HCT116 (cell line): Measurements from ENCODE around the gene MMS19. TPM values are rescaled to one million over a fixed set of nuclear protein-coding genes. Genes with fewer than 3 reads are reported as not detected.

Experiments used
- ATAC-seq: fragments of 200-7000 bp; cut with Tn5 transposase; 2 replicates; pipeline ENCODE4 v1.9.1; 2020; ENCODE audit warnings: mild to moderate bottlenecking, moderate library complexity
- BruUV-seq: library from RNA; stranded (reverse); fragments of 400-500 nt; replicated peaks from 2 replicates; lab custom pipeline; 2021; lab: Mats Ljungman, UMichigan
- CTCF ChIA-PET: fragments of 300-600 bp; sonication (Branson Sonifier 250); formaldehyde crosslinking; loops from one replicate; lab custom pipeline; 2021; ENCODE audit warnings: antibody characterized with exemption; lab: Charles Lee
- POLR2A ChIA-PET: fragments of 300-600, 350-600 bp; sonication (Branson Sonifier 250); formaldehyde crosslinking; loops from one replicate; lab custom pipeline; 2021; ENCODE audit warnings: antibody characterized with exemption; lab: Charles Lee
- RAD21 ChIA-PET, 2 experiments: fragments of 300-600 bp; sonication (Branson Sonifier 250); formaldehyde crosslinking; loops; one replicate each; lab custom pipeline; 2023; ENCODE audit warnings: low total read pairs in 2 of 2; ENCODE audit not compliant: uncharacterized antibody in 2 of 2, unreplicated experiment in 2 of 2, low non-redundant PET in 1 of 2; lab: Charles Lee
- DNase-seq: peaks from one replicate; pipeline ENCODE4 v3.0.0-alpha.2; 2010; ENCODE audit warnings: low read depth, low spot score
- H2AFZ ChIP-seq: fragments of 200-600 bp; shearing (Covaris generic), sonication (generic); 2 replicates; pipeline ENCODE4 v1.6.1; 2017; ENCODE audit warnings: low read depth, mixed run types, mixed read lengths, antibody characterized with exemption, low read length; ENCODE audit not compliant: poor library complexity, severe bottlenecking
- H3K27ac ChIP-seq: 2 replicates; pipeline ENCODE4 v1.5.1; 2012; ENCODE audit warnings: low read depth, low read length
- H3K27me3 ChIP-seq: fragments of 200-600 bp; sonication (generic); 2 replicates; pipeline ENCODE4 v1.6.1; 2016; ENCODE audit warnings: mixed run types, low read length, mixed read lengths; ENCODE audit not compliant: insufficient read depth
- H3K36me3 ChIP-seq, 2 experiments: fragments of 200-500 bp in 1 of 2; fragments of 200-600 bp in 1 of 2; sonication (Bioruptor generic) in 1 of 2; sonication (generic) in 1 of 2; 2 replicates each; pipeline versions ENCODE4 v1.5.1 to v1.6.1; 2014 to 2016; ENCODE audit warnings: low read length in 2 of 2, inconsistent platforms in 1 of 2, mixed read lengths in 1 of 2, mixed run types in 1 of 2; ENCODE audit not compliant: insufficient read depth in 2 of 2, control insufficient read depth in 1 of 2
- H3K4me1 ChIP-seq, 2 experiments: fragments of 200-600 bp in 1 of 2; sonication (generic) in 1 of 2; 2 replicates each; pipeline versions ENCODE4 v1.5.1 to v1.6.1; 2012 to 2017; ENCODE audit warnings: low read length in 2 of 2, inconsistent platforms in 1 of 2, mild to moderate bottlenecking in 1 of 2, mixed read lengths in 1 of 2, mixed run types in 1 of 2, moderate library complexity in 1 of 2; ENCODE audit not compliant: insufficient read depth in 2 of 2, control insufficient read depth in 1 of 2
- H3K4me2 ChIP-seq: fragments of 200-600 bp; sonication (generic); 2 replicates; pipeline ENCODE4 v1.6.1; 2017; ENCODE audit warnings: mixed run types, low read length, mixed read lengths
- H3K4me3 ChIP-seq, 2 experiments: fragments of 200-600 bp in 1 of 2; sonication (generic) in 1 of 2; replicated peaks in 1 of 2; 2 replicates each; pipeline ENCODE4 v1.5.1; 2011 to 2016; ENCODE audit warnings: low read length in 2 of 2, control low read depth in 1 of 2, low read depth in 1 of 2, mild to moderate bottlenecking in 1 of 2, mixed read lengths in 1 of 2, mixed run types in 1 of 2
- H3K79me2 ChIP-seq: fragments of 200-600 bp; sonication (generic); 2 replicates; pipeline ENCODE4 v1.6.1; 2017; ENCODE audit warnings: mild to moderate bottlenecking, mixed run types, low read length, moderate library complexity, mixed read lengths; ENCODE audit not compliant: insufficient read depth
- H3K9ac ChIP-seq: fragments of 200-600 bp; sonication (generic); 2 replicates; pipeline ENCODE4 v1.6.1; 2016; ENCODE audit warnings: low read length, mixed read lengths
- H3K9me2 ChIP-seq: fragments of 200-600 bp; sonication (generic), shearing (Covaris generic); 2 replicates; pipeline ENCODE4 v1.6.1; 2017; ENCODE audit warnings: mixed run types, mild to moderate bottlenecking, moderate library complexity; ENCODE audit not compliant: insufficient read depth
- H3K9me3 ChIP-seq, 2 experiments: fragments of 200-500 bp in 1 of 2; fragments of 200-600 bp in 1 of 2; sonication (Bioruptor generic) in 1 of 2; sonication (generic) in 1 of 2; 2 replicates each; pipeline ENCODE4 v1.6.1; 2014 to 2017; ENCODE audit warnings: low read length in 2 of 2, mixed read lengths in 2 of 2, inconsistent platforms in 1 of 2, low read depth in 1 of 2, mild to moderate bottlenecking in 1 of 2, mixed run types in 1 of 2, moderate library complexity in 1 of 2; ENCODE audit not compliant: control insufficient read depth in 1 of 2, insufficient read depth in 1 of 2
- H4K20me1 ChIP-seq: fragments of 200-600 bp; sonication (generic), shearing (Covaris generic); 2 replicates; pipeline ENCODE4 v1.6.1; 2017; ENCODE audit warnings: mixed run types, mild to moderate bottlenecking, moderate library complexity; ENCODE audit not compliant: insufficient read depth
- ATF3 ChIP-seq: IDR thresholded peaks from 2 replicates; pipeline ENCODE4 v1.6.1; 2012
- CBX3 ChIP-seq: IDR thresholded peaks from 2 replicates; pipeline ENCODE4 v1.6.1; 2012; ENCODE audit warnings: low read depth
- CEBPB ChIP-seq: IDR thresholded peaks from 2 replicates; pipeline ENCODE4 v1.6.1; 2012; ENCODE audit warnings: low read depth
- EGR1 ChIP-seq: IDR thresholded peaks from 2 replicates; pipeline ENCODE4 v1.6.1; 2012; ENCODE audit warnings: low read depth
- ELF1 ChIP-seq: IDR thresholded peaks from 2 replicates; pipeline ENCODE4 v1.6.1; 2012; ENCODE audit warnings: low read depth, borderline replicate concordance
- EZH2 ChIP-seq: fragments of 200-600 bp; sonication (generic); IDR thresholded peaks from 2 replicates; pipeline ENCODE4 v1.6.1; 2017; ENCODE audit warnings: antibody characterized with exemption, mixed run types
- FOSL1 ChIP-seq: IDR thresholded peaks from 2 replicates; pipeline ENCODE4 v1.6.1; 2012; ENCODE audit warnings: low read depth
- POLR2A ChIP-seq: IDR thresholded peaks from 2 replicates; pipeline ENCODE4 v1.7.0; 2011; ENCODE audit warnings: borderline replicate concordance; ENCODE audit not compliant: insufficient read depth, insufficient read length; ENCODE audit errors: extremely low read depth
- POLR2AphosphoS5 ChIP-seq: IDR thresholded peaks from 2 replicates; pipeline ENCODE4 v1.6.1; 2011; ENCODE audit warnings: mild to moderate bottlenecking, low read depth, low read length, moderate library complexity
- SRF ChIP-seq: IDR thresholded peaks from 2 replicates; pipeline ENCODE4 v1.6.1; 2012; ENCODE audit warnings: low read depth
- TCF7L2 ChIP-seq: IDR thresholded peaks from 2 replicates; pipeline ENCODE4 v1.7.0; 2011; ENCODE audit warnings: borderline replicate concordance, inconsistent platforms; ENCODE audit not compliant: insufficient read depth, insufficient read length; ENCODE audit errors: extremely low read depth
- YY1 ChIP-seq: IDR thresholded peaks from 2 replicates; pipeline ENCODE4 v1.6.1; 2011; ENCODE audit warnings: low read length, low read depth, moderate library complexity, mild to moderate bottlenecking; ENCODE audit not compliant: insufficient replicate concordance; ENCODE audit errors: extremely low read depth
- ZBTB33 ChIP-seq: IDR thresholded peaks from 2 replicates; pipeline ENCODE4 v1.6.1; 2011; ENCODE audit warnings: mild to moderate bottlenecking, low read length, moderate library complexity; ENCODE audit not compliant: insufficient replicate concordance; ENCODE audit errors: extremely low read depth
- ZNF274 ChIP-seq: fragments of 200-500 bp; sonication (Bioruptor generic); IDR thresholded peaks from 2 replicates; pipeline ENCODE4 v1.6.1; 2014; ENCODE audit warnings: mild to moderate bottlenecking, low read depth, low read length, inconsistent platforms
- intact Hi-C: fragments of 100-400 bp; cut with micrococcal nuclease; formaldehyde crosslinking; loops from 2 replicates; pipeline ENCODE4 v1.10.0; 2022
- total RNA-seq: library from RNA; stranded (reverse); gene quantifications from one replicate; pipeline ENCODE4 v1.2.1, GENCODE V29; 2021; ENCODE audit not compliant: unreplicated experiment
- TF ChIP-seq, protein P1 (sequence below): IDR thresholded peaks from 2 replicates; pipeline ENCODE4 v1.6.1; 2012

MMS19 gene
- total RNA-seq, 1 experiment from 2014 or later, result 101 TPM

DNA sequence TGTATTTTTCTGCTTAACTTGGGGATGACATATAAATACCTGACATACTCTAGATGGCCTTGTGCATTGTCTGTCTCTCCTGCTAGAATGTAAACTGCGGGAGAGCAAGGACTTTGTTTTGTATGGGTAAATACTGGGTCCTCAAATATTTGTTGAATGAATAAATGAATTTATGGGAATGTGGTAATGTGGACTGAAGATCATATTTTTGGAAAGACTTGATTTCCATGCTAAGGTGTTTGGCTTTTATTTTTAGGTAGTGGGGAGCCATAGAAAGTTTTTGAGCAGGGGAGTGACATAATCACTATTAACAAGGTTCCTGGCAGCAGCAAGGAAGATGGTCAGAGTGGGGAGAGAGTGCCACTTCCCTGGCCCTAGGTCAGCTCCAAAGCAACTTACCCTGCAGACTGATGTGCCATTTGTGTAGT is 27.5 kb upstream of the MMS19 start (continued):
- no peak for TF ChIP-seq SRF

- intact Hi-C loops, result no loop called here
- H3K4me2 ChIP-seq, result no peak overlapping the region
- ChIA-PET CTCF (no interaction called here), POLR2A (no interaction called here), RAD21 (no interaction called here)
- H3K27me3 ChIP-seq, result no peaks in the 10 kb centered on the region
- ATAC-seq (no peak), DNase-seq (no peak)
- BruUV-seq, result no TSS peak
- no peaks in the 10 kb centered on the region for H3K9me3 ChIP-seq
- H3K4me1 ChIP-seq, result peaks cover 9 to 17% of the 10 kb centered on the region in 2 experiments; a peak in 2 of 4 replicates
- no peak overlapping the region for H3K9ac ChIP-seq
- H3K27ac ChIP-seq, result no peak overlapping the region
- no peaks in the 10 kb centered on the region for H3K79me2 ChIP-seq
- no peak for TF ChIP-seq ZBTB33
- H3K36me3 ChIP-seq, result no peaks in the 10 kb centered on the region
- H2AFZ ChIP-seq, result no peak overlapping the region
- no peaks in the 10 kb centered on the region for H3K9me2 ChIP-seq
- H4K20me1 ChIP-seq, result no peaks in the 10 kb centered on the region
- H3K4me3 ChIP-seq, result no peak overlapping the region
Observed at GRCh38 chr10:97525086-97525485, 26.9 kb upstream of the MMS19 start.

DNA sequence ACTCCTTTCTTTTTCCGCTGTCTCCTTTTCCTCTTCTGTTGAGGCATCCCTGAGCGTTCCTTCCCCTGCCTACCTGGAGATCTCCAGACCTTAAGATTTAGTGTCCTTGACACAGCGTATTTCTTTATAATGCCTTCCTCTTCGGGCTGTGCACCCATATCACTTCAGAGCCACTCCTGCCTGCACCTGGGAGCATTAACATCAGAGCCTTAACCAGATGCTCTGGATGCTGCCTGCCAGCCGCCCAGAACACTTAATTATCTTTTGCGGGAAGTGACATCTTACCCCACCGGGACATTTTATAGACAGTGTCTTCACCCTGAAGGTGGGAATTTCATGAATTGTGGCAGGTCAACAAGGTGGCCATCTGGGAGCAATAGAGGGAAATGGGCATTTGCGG is 24.7 kb upstream of the MMS19 start:
- POLR2A ChIA-PET, result no interaction called here

More for the DNA sequence above, 24.7 kb upstream of the MMS19 start:
- Histone ChIP-seq H3K4me3 (no peak overlapping the region), H3K27me3 (no peaks in the 10 kb centered on the region), H4K20me1 (no peaks in the 10 kb centered on the region), H3K4me1 (peaks cover 20 to 32% of the 10 kb centered on the region in 2 experiments), H3K4me2 (no peak overlapping the region), H3K9me3 (no peaks in the 10 kb centered on the region), H3K9ac (no peak overlapping the region), H3K36me3 (no peaks in the 10 kb centered on the region), H2AFZ (no peak overlapping the region), H3K9me2 (no peaks in the 10 kb centered on the region), H3K27ac (no peak overlapping the region), H3K79me2 (no peaks in the 10 kb centered on the region)
- DNase-seq, result no peak
- no peak for ATAC-seq
- ChIA-PET CTCF (no interaction called here), RAD21 (no interaction called here)
- no peak for TF ChIP-seq TCF7L2
- no peak for TF ChIP-seq EGR1
- TF ChIP-seq EZH2, result no peak
- TF ChIP-seq FOSL1, result no peak
- TF ChIP-seq, protein P1, sequence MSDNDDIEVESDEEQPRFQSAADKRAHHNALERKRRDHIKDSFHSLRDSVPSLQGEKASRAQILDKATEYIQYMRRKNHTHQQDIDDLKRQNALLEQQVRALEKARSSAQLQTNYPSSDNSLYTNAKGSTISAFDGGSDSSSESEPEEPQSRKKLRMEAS, result no peak
- TF ChIP-seq ATF3, result no peak
- TF ChIP-seq ZNF274, result no peak
- TF ChIP-seq SRF, result no peak
- no peak for TF ChIP-seq POLR2AphosphoS5
- TF ChIP-seq CBX3, result no peak
- TF ChIP-seq YY1, result no peak
- TF ChIP-seq ZBTB33, result no peak
- no peak for TF ChIP-seq ELF1
- no peak for TF ChIP-seq CEBPB
- TF ChIP-seq POLR2A, result no peak
- no TSS peak for BruUV-seq
- intact Hi-C loops, result no loop called here
